ENCODE results near the gene NME5.

GRCh38 chr5:138110266-138110963 is 28.8 kb downstream of the NME5 start:
- no peak for TF ChIP-seq CTCF (IDR thresholded peaks at IDR 0.05)
- TF ChIP-seq POLR2AphosphoS5 (IDR thresholded peaks at IDR 0.05), result no peak
- no peak for TF ChIP-seq POLR2A (IDR thresholded peaks at IDR 0.05)

All from prostate gland (tissue), 2 donors.